Upper lobe of left lung (tissue), 6 donors: Measurements from ENCODE around the gene CENATAC. TPM values are rescaled to one million over a fixed set of nuclear protein-coding genes. Genes with fewer than 3 reads are reported as not detected.

Source experiments
- ATAC-seq, 2 donors: fragments of 200-7000 bp; cut with Tn5 transposase; one replicate each; pipeline ENCODE4 v1.9.1; 2022; ENCODE audit warnings: mild to moderate bottlenecking in 2 of 2, moderate library complexity in 2 of 2; ENCODE audit not compliant: low FRiP score in 2 of 2
- DNase-seq, 2 donors: peaks; one replicate each; pipeline ENCODE4 v3.0.0-alpha.2; 2019 to 2020
- H3K27ac ChIP-seq, 4 donors: fragments of 200-600 bp; sonication (generic); one replicate each; pipeline ENCODE4 v1.5.1; 2016 to 2019
- H3K27me3 ChIP-seq, 4 donors: fragments of 200-600 bp; sonication (generic); one replicate each; pipeline ENCODE4 v1.5.1; 2017 to 2019
- H3K36me3 ChIP-seq, 4 donors: fragments of 200-600 bp; sonication (generic); one replicate each; pipeline ENCODE4 v1.5.1; 2016 to 2019
- H3K4me1 ChIP-seq, 4 donors: fragments of 200-600 bp; sonication (generic); one replicate each; pipeline ENCODE4 v1.5.1; 2018 to 2019
- H3K4me3 ChIP-seq, 4 donors: fragments of 200-600 bp; sonication (generic); one replicate each; pipeline ENCODE4 v1.5.1; 2017 to 2019; ENCODE audit warnings: mild to moderate bottlenecking in 2 of 4, moderate library complexity in 1 of 4
- H3K9me3 ChIP-seq, 4 donors: fragments of 200-600 bp; sonication (generic); one replicate each; pipeline ENCODE4 v1.5.1; 2018 to 2019
- EP300 ChIP-seq, 4 donors: sonication (generic); formaldehyde crosslinking; IDR thresholded peaks; one replicate each; pipeline ENCODE4 v1.5.1; 2017; ENCODE audit warnings: antibody characterized with exemption in 4 of 4, control low read depth in 2 of 4
- POLR2A ChIP-seq, 4 donors: fragments of 450-650 bp; IDR thresholded peaks; one replicate each; pipeline ENCODE4 v1.5.1; 2016 to 2017; ENCODE audit warnings: antibody characterized with exemption in 4 of 4, mild to moderate bottlenecking in 2 of 4
- POLR2AphosphoS5 ChIP-seq, 2 donors: sonication (generic); formaldehyde crosslinking; IDR thresholded peaks; one replicate each; pipeline ENCODE4 v1.5.1; 2017; ENCODE audit warnings: antibody characterized with exemption in 2 of 2
- WGBS, 2 donors: methylation state at CpG; one replicate each; pipeline ENCODE4 v1.1.5; 2017 to 2018; 5-methylcytosine and 5-hydroxymethylcytosine counted together
- total RNA-seq, 6 donors: library from RNA; depleted of rRNA in 4 of 6; stranded (reverse); fragments of >200 nt in 4 of 6; gene quantifications; one replicate each; pipeline versions ENCODE4 v1.1.0 to v1.2.1, GENCODE V29; 2016 to 2021
- TF ChIP-seq, protein P1 (sequence below), 6 experiments: fragments of 450-650 bp in 4 of 6; fragments of 200-600 bp in 2 of 6; sonication (generic) in 2 of 6; IDR thresholded peaks; one replicate each; pipeline ENCODE4 v1.5.1; 2016 to 2019; ENCODE audit warnings: antibody characterized with exemption in 6 of 6
- donor health status: DM: no; HTN: no; CAD: no; lungs with moderate emphysema.
- donor health status: DM: no; HTN: yes; CAD: no; lungs with severe emphysema.

CENATAC gene
- total RNA-seq, 6 donors from 2014 or later = 44.3 to 407 (median 94.3) TPM

DNA sequence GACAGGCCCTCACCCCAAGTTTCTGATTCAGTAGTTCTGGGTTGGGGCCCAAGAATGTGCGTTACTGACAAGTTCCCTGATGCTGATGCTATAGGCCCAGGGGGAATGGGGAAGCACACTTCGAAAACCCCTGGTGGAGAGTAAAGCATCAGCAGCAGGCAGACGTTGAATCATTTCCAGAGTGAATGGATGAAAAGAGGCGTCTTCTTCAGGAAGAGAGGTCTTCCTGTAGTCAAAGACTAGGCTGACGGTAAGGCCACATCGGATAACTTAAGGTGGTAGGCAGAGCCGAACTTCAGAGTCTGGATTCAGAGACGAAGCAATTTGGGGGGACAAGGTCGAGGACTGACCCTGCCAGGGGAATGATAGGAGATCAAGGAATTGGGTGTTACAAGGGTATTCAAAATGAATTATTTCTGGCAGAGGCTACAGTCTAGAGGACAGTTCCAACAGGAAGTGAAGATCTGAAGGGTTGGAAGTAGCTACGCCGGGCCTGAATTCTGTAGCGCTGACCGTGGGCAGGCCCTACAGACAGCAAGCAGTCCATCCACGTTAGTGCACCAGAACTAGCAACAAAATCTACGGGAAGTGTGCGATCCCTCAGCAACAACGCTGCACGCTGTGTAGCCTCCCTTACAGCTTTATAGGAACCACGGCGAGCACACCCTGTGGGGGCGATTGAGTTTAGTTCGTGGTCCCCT lies 862 bp upstream of the CENATAC start:
- peaks cover 19 to 30% (median 22%) of the 10 kb centered on the region in 4 donors for H3K4me1 ChIP-seq
- no peak for DNase-seq
- H3K4me3 ChIP-seq = peak overlapping the region; percentile 54 to 94 (median 90)
- no peaks in the 10 kb centered on the region for H3K27me3 ChIP-seq
- peaks cover 0 to 26% (median 15%) of the 10 kb centered on the region in 4 donors for H3K36me3 ChIP-seq
- WGBS, 2 donors = 14 to 16% methylated on average over 20 to 22 of the region's 22 CpGs
- H3K27ac ChIP-seq = peak overlapping the region; percentile 41 to 92 (median 89)
- ATAC-seq = peak; percentile 44 to 49
- no peaks in the 10 kb centered on the region for H3K9me3 ChIP-seq
- TF ChIP-seq, protein P1, sequence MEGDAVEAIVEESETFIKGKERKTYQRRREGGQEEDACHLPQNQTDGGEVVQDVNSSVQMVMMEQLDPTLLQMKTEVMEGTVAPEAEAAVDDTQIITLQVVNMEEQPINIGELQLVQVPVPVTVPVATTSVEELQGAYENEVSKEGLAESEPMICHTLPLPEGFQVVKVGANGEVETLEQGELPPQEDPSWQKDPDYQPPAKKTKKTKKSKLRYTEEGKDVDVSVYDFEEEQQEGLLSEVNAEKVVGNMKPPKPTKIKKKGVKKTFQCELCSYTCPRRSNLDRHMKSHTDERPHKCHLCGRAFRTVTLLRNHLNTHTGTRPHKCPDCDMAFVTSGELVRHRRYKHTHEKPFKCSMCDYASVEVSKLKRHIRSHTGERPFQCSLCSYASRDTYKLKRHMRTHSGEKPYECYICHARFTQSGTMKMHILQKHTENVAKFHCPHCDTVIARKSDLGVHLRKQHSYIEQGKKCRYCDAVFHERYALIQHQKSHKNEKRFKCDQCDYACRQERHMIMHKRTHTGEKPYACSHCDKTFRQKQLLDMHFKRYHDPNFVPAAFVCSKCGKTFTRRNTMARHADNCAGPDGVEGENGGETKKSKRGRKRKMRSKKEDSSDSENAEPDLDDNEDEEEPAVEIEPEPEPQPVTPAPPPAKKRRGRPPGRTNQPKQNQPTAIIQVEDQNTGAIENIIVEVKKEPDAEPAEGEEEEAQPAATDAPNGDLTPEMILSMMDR (IDR thresholded peaks at IDR 0.05) = peak in 2 of 6 experiments; percentile 9 to 32
- TF ChIP-seq POLR2AphosphoS5 (IDR thresholded peaks at IDR 0.05) = no peak
- no peak for TF ChIP-seq EP300 (IDR thresholded peaks at IDR 0.05)

DNA sequence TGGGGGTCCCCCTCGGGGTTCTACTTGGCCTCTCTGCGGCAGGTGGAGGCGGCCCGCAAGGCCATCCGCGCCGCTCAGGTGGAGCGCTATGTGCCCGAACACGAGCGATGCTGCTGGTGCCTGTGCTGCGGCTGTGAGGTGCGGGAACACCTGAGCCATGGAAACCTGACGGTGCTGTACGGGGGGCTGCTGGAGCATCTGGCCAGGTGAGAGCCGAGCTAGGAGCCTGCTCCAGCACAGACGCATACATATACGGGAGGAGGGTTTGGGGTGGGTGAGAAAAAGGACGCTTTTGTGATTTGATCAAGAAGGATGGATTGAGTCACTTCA lies 415 bp downstream of the CENATAC start:
- H3K27ac ChIP-seq = peak overlapping the region; percentile 80 to 92 (median 89)
- TF ChIP-seq POLR2AphosphoS5 (IDR thresholded peaks at IDR 0.05) = no peak
- no peak for TF ChIP-seq EP300 (IDR thresholded peaks at IDR 0.05)
- no peaks in the 10 kb centered on the region for H3K27me3 ChIP-seq
- H3K4me3 ChIP-seq = peak overlapping the region; percentile 89 to 94 (median 92)
- DNase-seq (peak in 1 of 2 donors; percentile 27), ATAC-seq (peak in 1 of 2 donors; percentile 25)
- WGBS, 2 donors = 2 to 8% methylated on average over 10 to 14 of the region's 19 CpGs
- H3K4me1 ChIP-seq = peaks cover 19 to 30% (median 22%) of the 10 kb centered on the region in 4 donors
- H3K36me3 ChIP-seq = peaks cover 0 to 38% (median 23%) of the 10 kb centered on the region in 4 donors
- H3K9me3 ChIP-seq = no peaks in the 10 kb centered on the region

DNA sequence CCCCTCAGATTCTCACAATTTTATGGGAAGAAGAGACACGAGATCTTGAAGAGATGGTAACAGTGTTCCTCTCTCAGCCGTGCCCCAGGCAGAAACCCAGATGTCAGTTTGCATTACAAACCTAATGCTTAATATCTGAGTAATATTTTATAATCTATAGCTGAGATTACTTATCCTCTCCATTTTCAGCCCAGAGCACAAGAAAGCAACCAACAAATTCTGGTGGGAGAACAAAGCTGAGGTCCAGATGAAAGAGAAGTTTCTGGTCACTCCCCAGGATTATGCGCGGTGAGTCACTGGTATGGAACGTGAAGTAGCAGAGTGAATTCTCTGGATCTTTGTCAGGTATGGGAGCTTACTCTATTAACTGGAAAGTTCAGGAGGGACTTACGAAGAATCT lies 884 bp downstream of the CENATAC start:
- peaks cover 19 to 30% (median 22%) of the 10 kb centered on the region in 4 donors for H3K4me1 ChIP-seq
- ATAC-seq = peak; percentile 32 to 70
- peak overlapping the region in 3 of 4 donors; percentile 89 to 94 (median 90) for H3K4me3 ChIP-seq
- 51 to 65% methylated on average over 6 of the region's 6 CpGs for WGBS, 2 donors
- H3K36me3 ChIP-seq = peaks cover 0 to 43% (median 26%) of the 10 kb centered on the region in 4 donors
- H3K27me3 ChIP-seq = no peaks in the 10 kb centered on the region
- H3K9me3 ChIP-seq = no peaks in the 10 kb centered on the region
- peak overlapping the region; percentile 80 to 92 (median 89) for H3K27ac ChIP-seq
- DNase-seq = peak in 1 of 2 donors; percentile 56
- peak in 1 of 2 donors; percentile 7 for TF ChIP-seq POLR2AphosphoS5 (IDR thresholded peaks at IDR 0.05)
- TF ChIP-seq POLR2A (IDR thresholded peaks at IDR 0.05) = no peak

DNA sequence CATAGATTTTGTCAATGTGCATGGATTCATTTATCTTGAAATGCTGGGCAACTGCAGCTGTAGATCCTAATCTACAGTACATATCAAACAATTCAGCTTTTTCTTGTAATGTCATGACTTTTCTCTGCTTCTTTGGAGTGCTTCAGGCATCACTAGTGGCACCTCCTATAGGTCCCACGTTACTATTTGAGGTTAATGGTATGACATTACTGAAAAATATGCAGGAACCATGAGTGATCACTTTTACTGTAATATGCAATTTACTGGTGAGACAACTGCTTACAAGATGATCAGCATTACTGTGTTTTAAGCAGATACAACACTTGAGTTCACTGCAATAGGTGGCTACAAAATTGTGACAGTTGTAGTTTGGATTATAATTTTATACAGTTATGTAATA lies 3.0 kb downstream of the CENATAC start:
- Histone ChIP-seq H3K27me3 (no peaks in the 10 kb centered on the region), H3K36me3 (peaks cover 0 to 63% (median 37%) of the 10 kb centered on the region in 4 donors), H3K9me3 (no peaks in the 10 kb centered on the region), H3K4me1 (peaks cover 19 to 30% (median 22%) of the 10 kb centered on the region in 4 donors), H3K4me3 (no peak overlapping the region), H3K27ac (no peak overlapping the region)
- WGBS, 2 donors = 59 to 71% methylated on average over 1 of the region's 1 CpG
- TF ChIP-seq POLR2AphosphoS5 (IDR thresholded peaks at IDR 0.05) (no peak), POLR2A (IDR thresholded peaks at IDR 0.05) (no peak), EP300 (IDR thresholded peaks at IDR 0.05) (no peak)
- TF ChIP-seq, protein P1 (IDR thresholded peaks at IDR 0.05) = no peak
- no peak for DNase-seq
- ATAC-seq = no peak

DNA sequence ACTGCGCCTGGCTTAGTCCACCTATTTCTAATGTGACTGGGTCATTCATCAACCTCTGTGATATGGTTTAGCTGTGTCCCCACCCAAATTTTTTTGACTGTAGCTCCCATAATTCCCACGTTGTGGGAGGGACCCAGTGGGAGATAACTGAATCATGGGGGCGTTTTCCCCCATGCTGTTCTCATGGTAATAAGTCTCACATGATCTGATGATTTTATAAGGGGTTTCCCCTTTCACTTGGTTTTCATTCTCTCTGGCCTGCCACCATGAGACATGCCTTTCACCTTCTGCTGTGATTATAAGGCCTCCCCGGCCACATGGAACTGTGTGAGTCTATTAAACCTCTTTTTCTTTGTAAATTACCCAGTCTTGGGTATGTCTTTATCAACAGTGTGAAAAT lies 8.7 kb downstream of the CENATAC start:
- ATAC-seq = no peak
- TF ChIP-seq POLR2A (IDR thresholded peaks at IDR 0.05) (no peak), POLR2AphosphoS5 (IDR thresholded peaks at IDR 0.05) (no peak), EP300 (IDR thresholded peaks at IDR 0.05) (no peak)
- TF ChIP-seq, protein P1 (IDR thresholded peaks at IDR 0.05) = no peak
- no peak for DNase-seq
- Histone ChIP-seq H3K36me3 (peaks cover 6 to 97% (median 56%) of the 10 kb centered on the region in 4 donors), H3K4me3 (no peak overlapping the region), H3K9me3 (no peaks in the 10 kb centered on the region), H3K27ac (no peak overlapping the region), H3K27me3 (no peaks in the 10 kb centered on the region), H3K4me1 (no peaks in the 10 kb centered on the region)
- 89 to 92% methylated on average over 4 of the region's 4 CpGs for WGBS, 2 donors
